ENCODE measurements around the gene ZNF583. TPM values are rescaled to one million over a fixed set of nuclear protein-coding genes. Genes with fewer than 3 reads are reported as not detected.

Gene ZNF583
- total and polyA plus RNA-seq, 2 donors (not counting 1 experiment from before 2014, with no cell fraction given): 1.5 to 11.7 TPM

DNA sequence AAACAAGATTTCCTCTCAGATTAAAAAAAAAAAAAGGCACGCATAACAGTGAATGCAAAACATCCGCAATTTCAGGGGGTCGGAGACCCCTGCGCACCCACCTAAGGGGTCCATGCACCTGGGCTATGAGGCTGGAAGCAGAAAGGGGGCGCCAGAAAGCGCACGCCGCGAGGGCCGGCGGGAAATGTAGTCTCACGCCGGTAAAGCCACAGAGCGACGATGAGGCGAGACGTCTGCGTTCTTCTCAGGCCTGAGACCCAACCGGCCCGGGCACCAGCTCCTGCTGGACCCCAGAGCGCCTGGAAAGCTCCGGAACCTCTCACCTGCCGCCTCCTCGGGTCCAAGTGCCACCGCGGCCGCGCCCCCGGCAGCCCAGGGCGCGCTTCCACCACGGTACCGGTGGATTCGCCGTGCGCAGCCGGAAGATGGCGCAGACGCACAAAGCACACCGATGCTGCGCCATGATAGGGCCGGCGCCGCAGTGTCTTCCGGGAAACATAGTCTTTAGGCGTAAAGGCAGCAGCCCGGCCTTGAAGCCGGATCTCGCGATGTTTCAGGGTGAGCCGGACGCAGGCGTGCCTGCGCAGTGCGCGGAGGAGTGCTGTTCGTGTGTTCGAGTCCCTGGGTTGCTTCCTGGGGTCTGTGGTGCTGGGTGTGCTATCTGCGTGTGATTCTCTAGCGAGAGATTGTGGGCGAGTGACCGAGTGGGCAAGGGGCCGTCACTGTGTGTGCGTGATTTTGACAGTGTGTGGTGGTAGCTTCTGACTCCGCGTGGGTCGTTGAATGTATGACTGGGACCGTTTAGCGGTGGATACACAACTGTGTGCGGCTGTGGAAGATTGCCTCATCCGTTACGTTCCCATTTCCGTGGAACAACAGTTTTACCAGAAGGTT lies 10.8 kb upstream of the ZNF583 start, which contains the start of gene ZNF582:
Gene ZNF582, minus strand, starts transcription at position 416 of the 894 bp plus-strand sequence. CDS start 1,782 bp downstream, outside the sequence.
- DNase-seq (peak; percentile 96), ATAC-seq (ENCODE audit: low read depth) (peak; percentile 95)
- Mint-ChIP-seq H3K27ac (peak within 1 kb of the TSS; percentile 99), H3K9me3 (ENCODE audit: insufficient read depth) (peaks cover 16% of the 10 kb centered on the region), H3K27me3 (no peaks in the 10 kb centered on the region), H3K4me3 (peak within 1 kb of the TSS; percentile 100), H3K4me1 (peaks cover 17% of the 10 kb centered on the region)
- WGBS (ENCODE audit: insufficient coverage): 2% methylated on average over 69 of the region's 73 CpGs
- Histone ChIP-seq H3K79me2 (ENCODE audit: control insufficient read depth, insufficient read depth, low read length) (no peaks in the 10 kb centered on the region), H3K27me3 (replicated peaks in 1 of 4; ENCODE audit: control extremely low read depth in 1 of 4, control insufficient read depth in 3 of 4, insufficient read depth in 4 of 4, low read length in 3 of 4) (no peaks in the 10 kb centered on the region), H3K9me3 (ENCODE audit: control extremely low read depth in 1 of 3, control insufficient read depth in 2 of 3, insufficient read depth in 1 of 3, low read length in 2 of 3) (peaks cover 0 to 41% (median 16%) of the 10 kb centered on the region in 3 donors), H3K36me3 (replicated peaks in 1 of 2; ENCODE audit: control extremely low read depth in 1 of 2, control insufficient read depth in 1 of 2, extremely low read depth in 1 of 2, insufficient read depth in 2 of 2, low read length in 1 of 2) (peaks cover 12 to 18% of the 10 kb centered on the region in 2 experiments), H2AFZ (ENCODE audit: insufficient read depth, low read depth, low read length, poor library complexity, severe bottlenecking) (peak within 1 kb of the TSS; percentile 92), H3K9ac (ENCODE audit: low read length) (peak within 1 kb of the TSS; percentile 95), H3K4me3 (ENCODE audit: control extremely low read depth in 1 of 5, extremely low read depth in 1 of 5, insufficient read depth in 1 of 5, low read depth in 2 of 5, low read length in 4 of 5) (peak within 1 kb of the TSS; percentile 75 to 96 (median 82)), H3K27ac (ENCODE audit: low read length in 2 of 2) (peak within 1 kb of the TSS; percentile 93 to 98), H3K4me2 (replicated peaks; ENCODE audit: low read depth, low read length, poor library complexity, severe bottlenecking) (peak within 1 kb of the TSS; percentile 79), H3K4me1 (ENCODE audit: control insufficient read depth in 2 of 2, insufficient read depth in 2 of 2, low read length in 2 of 2) (peaks cover 4 to 8% of the 10 kb centered on the region in 2 donors), H4K20me1 (ENCODE audit: control insufficient read depth, insufficient read depth, low read length, poor library complexity, severe bottlenecking) (no peaks in the 10 kb centered on the region)
- CTCF ChIA-PET: interaction anchor here (1.0 to 1.4 kb wide), 2 partner anchors 10 to 15 kb away, joined by 3 to 4 read pairs; partner anchors contain the start of gene ZNF583
- POLR2A ChIA-PET: interaction anchor here (0.6 to 2.4 kb wide), 3 partner anchors 11 to 791 kb away, joined by 4 to 19 read pairs (median 6); partner anchors contain the start of genes ZNF583 and ZNF71
- intact Hi-C loops (cut with micrococcal nuclease): loop anchor here (1.0 to 5.0 kb wide), 6 partner anchors 11 to 1044 kb away; partner anchors contain the start of genes ZNF583, ZNF667, ZNF749 and ZNF835
- no peak for TF ChIP-seq EZH2 (IDR thresholded peaks at IDR 0.05; ENCODE audit: borderline replicate concordance, insufficient read depth, low read depth, low read length, poor library complexity, severe bottlenecking)
- peak; percentile 88 for TF ChIP-seq CTCF (IDR thresholded peaks at IDR 0.05)

All from B cell (primary cell).